ENCODE measurements around the gene LSMEM2. TPM values are rescaled to one million over a fixed set of nuclear protein-coding genes. Genes with fewer than 3 reads are reported as not detected.

Gene LSMEM2
- total and polyA plus RNA-seq, 9 of the 15 experiments (the other 6 are each of a cell fraction or from before 2014, with no cell fraction given): not detected

DNA sequence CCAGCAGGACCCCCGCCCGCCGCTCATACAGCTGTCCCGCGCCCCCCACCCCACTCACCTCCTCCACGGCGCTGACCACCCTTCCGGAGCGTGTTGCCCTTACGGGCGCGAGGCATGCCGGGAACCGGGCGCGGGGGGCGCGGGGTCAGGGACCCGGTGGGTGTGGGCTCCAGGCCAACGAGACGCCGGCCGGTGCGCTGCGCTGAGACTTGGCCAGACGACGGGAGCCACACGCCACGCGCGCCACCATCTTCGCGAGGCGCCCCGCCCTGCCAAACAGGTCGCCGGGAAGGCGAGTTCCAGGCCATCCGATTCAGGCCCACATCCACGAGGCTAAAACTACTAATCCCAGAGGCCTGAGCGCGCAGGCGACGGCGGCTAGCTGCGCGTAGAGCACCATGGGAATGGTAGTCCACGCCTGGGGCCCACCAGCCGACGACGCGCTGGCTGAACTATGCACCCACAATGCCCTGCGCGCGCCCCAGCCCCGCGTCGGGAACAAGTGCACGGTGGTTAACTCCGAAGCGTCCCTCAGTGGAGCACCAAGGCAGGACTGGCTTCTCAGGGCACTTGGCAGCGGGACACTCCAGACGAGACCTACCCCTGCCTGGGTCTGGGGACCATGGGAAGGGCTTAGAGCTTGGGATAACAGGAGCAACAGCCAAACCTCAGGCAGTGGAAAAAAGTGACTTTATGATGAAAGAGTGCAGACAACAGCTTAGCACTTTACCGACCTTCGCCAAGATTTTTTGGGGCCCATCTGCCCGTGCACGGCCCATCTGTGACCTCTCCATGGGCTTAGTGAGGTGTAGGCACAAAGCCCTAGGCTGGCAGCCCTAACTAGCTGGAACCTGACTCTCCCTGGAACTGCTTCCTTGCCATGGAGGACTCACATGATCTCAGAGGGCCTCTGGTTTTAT, 13.5 kb downstream of the LSMEM2 start, which contains the start of gene IFRD2 (continued):
- TF ChIP-seq, protein P1, sequence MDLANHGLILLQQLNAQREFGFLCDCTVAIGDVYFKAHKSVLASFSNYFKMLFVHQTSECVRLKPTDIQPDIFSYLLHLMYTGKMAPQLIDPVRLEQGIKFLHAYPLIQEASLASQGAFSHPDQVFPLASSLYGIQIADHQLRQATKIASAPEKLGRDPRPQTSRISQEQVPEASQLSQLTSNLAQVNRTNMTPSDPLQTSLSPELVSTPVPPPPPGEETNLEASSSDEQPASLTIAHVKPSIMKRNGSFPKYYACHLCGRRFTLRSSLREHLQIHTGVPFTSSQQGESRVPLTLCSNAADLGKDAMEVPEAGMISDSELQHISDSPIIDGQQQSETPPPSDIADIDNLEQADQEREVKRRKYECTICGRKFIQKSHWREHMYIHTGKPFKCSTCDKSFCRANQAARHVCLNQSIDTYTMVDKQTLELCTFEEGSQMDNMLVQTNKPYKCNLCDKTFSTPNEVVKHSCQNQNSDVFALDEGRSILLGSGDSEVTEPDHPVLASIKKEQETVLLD (IDR thresholded peaks at IDR 0.05): peak; percentile 25; the same call in 1 of the 2 replicates
- TF ChIP-seq JUN (IDR thresholded peaks at IDR 0.05; ENCODE audit: borderline replicate concordance, low read depth, low read length): peak; percentile 72; the same call in 1 of the 2 replicates
- no peak for TF ChIP-seq JUN (CRISPR knock-in tag; IDR thresholded peaks at IDR 0.05; ENCODE audit: borderline replicate concordance)
- TF ChIP-seq, protein P2, sequence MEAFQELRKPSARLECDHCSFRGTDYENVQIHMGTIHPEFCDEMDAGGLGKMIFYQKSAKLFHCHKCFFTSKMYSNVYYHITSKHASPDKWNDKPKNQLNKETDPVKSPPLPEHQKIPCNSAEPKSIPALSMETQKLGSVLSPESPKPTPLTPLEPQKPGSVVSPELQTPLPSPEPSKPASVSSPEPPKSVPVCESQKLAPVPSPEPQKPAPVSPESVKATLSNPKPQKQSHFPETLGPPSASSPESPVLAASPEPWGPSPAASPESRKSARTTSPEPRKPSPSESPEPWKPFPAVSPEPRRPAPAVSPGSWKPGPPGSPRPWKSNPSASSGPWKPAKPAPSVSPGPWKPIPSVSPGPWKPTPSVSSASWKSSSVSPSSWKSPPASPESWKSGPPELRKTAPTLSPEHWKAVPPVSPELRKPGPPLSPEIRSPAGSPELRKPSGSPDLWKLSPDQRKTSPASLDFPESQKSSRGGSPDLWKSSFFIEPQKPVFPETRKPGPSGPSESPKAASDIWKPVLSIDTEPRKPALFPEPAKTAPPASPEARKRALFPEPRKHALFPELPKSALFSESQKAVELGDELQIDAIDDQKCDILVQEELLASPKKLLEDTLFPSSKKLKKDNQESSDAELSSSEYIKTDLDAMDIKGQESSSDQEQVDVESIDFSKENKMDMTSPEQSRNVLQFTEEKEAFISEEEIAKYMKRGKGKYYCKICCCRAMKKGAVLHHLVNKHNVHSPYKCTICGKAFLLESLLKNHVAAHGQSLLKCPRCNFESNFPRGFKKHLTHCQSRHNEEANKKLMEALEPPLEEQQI (IDR thresholded peaks at IDR 0.05): no peak
- no peak for TF ChIP-seq ZNF384 (IDR thresholded peaks at IDR 0.05; ENCODE audit: low read depth, low read length)
- TF ChIP-seq NONO (IDR thresholded peaks at IDR 0.05; ENCODE audit: low read depth in 2 of 2, low read length in 1 of 2): no peak
- 0 out of 2 replicates have a peak, but pooled peaks have one; percentile 37 for TF ChIP-seq ATF1 (CRISPR knock-in tag; IDR thresholded peaks at IDR 0.05)
- TF ChIP-seq ATF1 (tag; IDR thresholded peaks at IDR 0.05): peak; percentile 97
- no peak; the same call in 1 of the 2 replicates for TF ChIP-seq STAT5A (IDR thresholded peaks at IDR 0.05; ENCODE audit: borderline replicate concordance, low read length)
- TF ChIP-seq, protein P3, sequence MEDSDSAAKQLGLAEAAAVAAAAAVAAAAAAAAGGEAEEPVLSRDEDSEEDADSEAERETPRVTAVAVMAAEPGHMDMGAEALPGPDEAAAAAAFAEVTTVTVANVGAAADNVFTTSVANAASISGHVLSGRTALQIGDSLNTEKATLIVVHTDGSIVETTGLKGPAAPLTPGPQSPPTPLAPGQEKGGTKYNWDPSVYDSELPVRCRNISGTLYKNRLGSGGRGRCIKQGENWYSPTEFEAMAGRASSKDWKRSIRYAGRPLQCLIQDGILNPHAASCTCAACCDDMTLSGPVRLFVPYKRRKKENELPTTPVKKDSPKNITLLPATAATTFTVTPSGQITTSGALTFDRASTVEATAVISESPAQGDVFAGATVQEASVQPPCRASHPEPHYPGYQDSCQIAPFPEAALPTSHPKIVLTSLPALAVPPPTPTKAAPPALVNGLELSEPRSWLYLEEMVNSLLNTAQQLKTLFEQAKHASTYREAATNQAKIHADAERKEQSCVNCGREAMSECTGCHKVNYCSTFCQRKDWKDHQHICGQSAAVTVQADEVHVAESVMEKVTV (CRISPR knock-in tag; IDR thresholded peaks at IDR 0.05): no peak
- TF ChIP-seq ZNF134 (CRISPR knock-in tag; conservative IDR thresholded peaks at IDR 0.05): peak; percentile 79
